Measurements from ENCODE around the gene TRIM45.
"Not testable (repeated sequence)": the region's sequence is repeated elsewhere in the genome, so short reads cannot be mapped to it uniquely, and the experiment has no call there.

The TRIM45 gene, protein sequence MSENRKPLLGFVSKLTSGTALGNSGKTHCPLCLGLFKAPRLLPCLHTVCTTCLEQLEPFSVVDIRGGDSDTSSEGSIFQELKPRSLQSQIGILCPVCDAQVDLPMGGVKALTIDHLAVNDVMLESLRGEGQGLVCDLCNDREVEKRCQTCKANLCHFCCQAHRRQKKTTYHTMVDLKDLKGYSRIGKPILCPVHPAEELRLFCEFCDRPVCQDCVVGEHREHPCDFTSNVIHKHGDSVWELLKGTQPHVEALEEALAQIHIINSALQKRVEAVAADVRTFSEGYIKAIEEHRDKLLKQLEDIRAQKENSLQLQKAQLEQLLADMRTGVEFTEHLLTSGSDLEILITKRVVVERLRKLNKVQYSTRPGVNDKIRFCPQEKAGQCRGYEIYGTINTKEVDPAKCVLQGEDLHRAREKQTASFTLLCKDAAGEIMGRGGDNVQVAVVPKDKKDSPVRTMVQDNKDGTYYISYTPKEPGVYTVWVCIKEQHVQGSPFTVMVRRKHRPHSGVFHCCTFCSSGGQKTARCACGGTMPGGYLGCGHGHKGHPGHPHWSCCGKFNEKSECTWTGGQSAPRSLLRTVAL

DNA sequence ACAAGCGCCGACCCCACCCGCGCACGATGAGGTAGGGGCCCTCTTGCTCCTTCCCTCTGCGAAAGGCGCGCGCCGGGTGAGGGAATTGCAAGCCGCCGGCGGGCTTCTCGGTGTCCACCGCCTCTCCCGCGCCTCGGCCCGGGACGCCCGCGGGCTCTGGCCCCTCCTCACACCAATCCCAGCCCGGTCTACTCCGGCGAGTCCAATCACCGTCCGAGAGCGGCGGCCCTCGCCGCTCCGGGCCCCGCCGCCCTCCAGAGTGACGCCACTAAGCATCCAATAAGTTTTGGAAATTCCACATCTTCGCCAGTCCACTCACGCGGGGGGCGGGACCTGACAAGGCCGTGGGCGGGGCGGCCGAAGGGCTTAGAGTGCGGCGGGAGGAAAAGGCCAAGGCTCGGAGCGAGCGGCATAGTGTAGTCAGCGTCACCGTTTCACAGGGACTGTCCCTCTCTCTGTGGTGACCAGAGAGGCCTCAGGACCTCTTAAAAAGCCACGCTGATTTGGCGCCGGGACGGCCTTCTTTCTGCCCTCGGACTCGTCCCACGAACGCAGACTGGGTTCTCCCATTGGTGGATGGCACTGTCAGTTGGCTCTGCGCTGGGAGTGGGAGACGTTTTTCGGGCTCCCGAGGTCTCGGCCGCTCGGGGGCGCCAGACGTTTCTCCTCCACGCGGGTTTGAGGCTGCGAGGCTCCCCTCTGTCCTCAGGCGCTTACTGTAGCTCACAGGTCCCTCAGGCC is at the start of gene TRIM45:
Gene TRIM45, minus strand, starts transcription at position 161 of the 741 bp plus-strand sequence. CDS start 548 bp downstream, outside the sequence.
- peak within 1 kb of the TSS; percentile 90 to 97 for H3K4me3 ChIP-seq (ENCODE audit: low read length in 2 of 2)
- H3K4me1 ChIP-seq (ENCODE audit: control insufficient read depth in 2 of 2, insufficient read depth in 2 of 2, low read length in 2 of 2) = peaks cover 8 to 14% of the 10 kb centered on the region in 2 donors
- no peaks in the 10 kb centered on the region for H3K36me3 ChIP-seq (ENCODE audit: control insufficient read depth in 2 of 2, insufficient read depth in 2 of 2, low read length in 2 of 2)
- H3K27ac ChIP-seq (ENCODE audit: low read depth in 2 of 2, low read length in 2 of 2) = peak within 1 kb of the TSS; percentile 86 to 87
- peak within 1 kb of the TSS; percentile 78 to 87 for H3K9ac ChIP-seq (ENCODE audit: low read depth in 1 of 2, low read length in 2 of 2)
- no peaks in the 10 kb centered on the region for H3K9me3 ChIP-seq (ENCODE audit: control insufficient read depth in 2 of 2, low read length in 2 of 2)
- peaks cover 3 to 5% of the 10 kb centered on the region in 2 donors for H3K27me3 ChIP-seq (ENCODE audit: control insufficient read depth in 2 of 2, insufficient read depth in 2 of 2, low read length in 2 of 2)

DNA sequence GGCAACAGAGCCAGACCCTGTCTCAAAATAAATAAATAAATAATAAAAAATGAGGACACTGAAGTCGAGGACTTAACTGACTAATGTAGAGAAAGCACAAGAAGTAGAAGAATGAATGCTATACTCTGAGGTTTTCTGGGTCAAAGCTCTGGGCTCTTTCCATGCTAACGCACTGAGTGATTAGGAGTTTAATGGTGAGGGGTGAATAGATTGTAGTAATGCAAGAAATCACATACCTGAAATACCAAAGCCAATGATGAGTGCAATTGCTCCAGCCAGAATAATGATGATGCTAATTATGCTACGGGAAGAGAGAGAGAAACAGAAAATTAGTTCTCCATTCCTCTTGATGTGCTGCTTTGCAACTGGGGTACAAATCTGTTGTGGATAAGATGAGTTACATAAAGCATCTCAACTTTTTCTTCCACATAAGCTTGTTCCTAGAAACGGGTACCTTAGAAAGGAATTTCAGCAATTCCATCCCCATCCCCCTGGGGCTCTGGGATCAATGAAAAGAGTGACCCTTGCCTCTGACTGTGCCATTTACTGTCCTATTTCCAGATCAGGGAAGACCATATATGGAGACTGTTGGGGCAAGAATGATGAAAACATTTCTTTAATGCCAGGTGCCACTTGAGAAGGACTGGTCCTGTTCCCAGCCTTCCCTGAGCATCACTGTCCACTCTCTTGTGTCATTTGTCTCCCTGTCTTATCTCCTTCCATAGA is 48.5 kb upstream of the TRIM45 start:
- Histone ChIP-seq H3K9ac (ENCODE audit: low read depth in 1 of 2, low read length in 2 of 2) (no peak overlapping the region), H3K36me3 (ENCODE audit: control insufficient read depth in 2 of 2, insufficient read depth in 2 of 2, low read length in 2 of 2) (no peaks in the 10 kb centered on the region), H3K27me3 (ENCODE audit: control insufficient read depth in 2 of 2, insufficient read depth in 2 of 2, low read length in 2 of 2) (no peaks in the 10 kb centered on the region), H3K9me3 (ENCODE audit: control insufficient read depth in 2 of 2, low read length in 2 of 2) (no peaks in the 10 kb centered on the region), H3K4me3 (ENCODE audit: low read length in 2 of 2) (no peak overlapping the region), H3K27ac (ENCODE audit: low read depth in 2 of 2, low read length in 2 of 2) (no peak overlapping the region), H3K4me1 (ENCODE audit: control insufficient read depth in 2 of 2, insufficient read depth in 2 of 2, low read length in 2 of 2) (no peaks in the 10 kb centered on the region)

DNA sequence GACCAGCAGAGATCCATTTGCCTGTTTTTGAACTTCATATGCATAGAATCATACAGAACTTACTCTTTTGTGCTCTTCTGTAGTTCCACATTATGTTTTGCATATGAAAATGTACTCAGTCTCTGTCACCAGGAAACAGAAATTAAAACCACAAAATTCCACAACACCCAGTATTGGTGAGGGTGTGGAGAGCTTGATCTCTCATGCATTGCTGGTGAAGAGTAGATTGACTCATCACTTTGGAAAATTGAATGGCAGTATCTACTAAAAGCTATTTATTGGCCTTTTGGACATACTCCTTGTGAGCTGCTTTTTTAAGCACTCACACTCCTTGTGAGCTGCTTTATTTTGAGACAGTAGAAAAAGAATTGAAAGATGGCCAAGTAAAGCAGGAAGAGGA is 45.9 kb upstream of the TRIM45 start:
- no peak overlapping the region for H3K9ac ChIP-seq (ENCODE audit: low read depth in 1 of 2, low read length in 2 of 2)
- no peaks in the 10 kb centered on the region for H3K36me3 ChIP-seq (ENCODE audit: control insufficient read depth in 2 of 2, insufficient read depth in 2 of 2, low read length in 2 of 2)
- H3K27ac ChIP-seq (ENCODE audit: low read depth in 2 of 2, low read length in 2 of 2) = no peak overlapping the region
- H3K4me3 ChIP-seq (ENCODE audit: low read length in 2 of 2) = no peak overlapping the region
- H3K9me3 ChIP-seq (ENCODE audit: control insufficient read depth in 2 of 2, low read length in 2 of 2) = no peaks in the 10 kb centered on the region
- no peaks in the 10 kb centered on the region for H3K4me1 ChIP-seq (ENCODE audit: control insufficient read depth in 2 of 2, insufficient read depth in 2 of 2, low read length in 2 of 2)
- H3K27me3 ChIP-seq (ENCODE audit: control insufficient read depth in 2 of 2, insufficient read depth in 2 of 2, low read length in 2 of 2) = no peaks in the 10 kb centered on the region

DNA sequence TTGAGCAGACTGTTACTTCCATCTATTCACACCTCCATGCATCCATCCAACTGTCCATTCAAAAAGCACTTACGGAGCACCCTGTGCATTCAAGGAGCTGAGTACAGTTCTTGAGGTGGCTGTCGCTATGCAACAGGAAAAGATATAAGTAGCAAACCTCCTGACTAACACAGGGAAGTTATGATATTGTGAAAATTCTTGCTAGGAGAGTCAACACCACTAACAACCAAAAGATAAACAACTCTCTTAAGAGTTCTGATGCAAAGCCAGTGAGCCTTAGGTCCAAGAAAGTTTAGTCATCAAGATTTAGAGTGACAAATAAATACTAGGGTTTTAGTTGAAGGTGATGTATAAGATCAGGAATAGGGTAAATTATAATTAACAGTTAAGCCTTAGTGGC is 44.5 kb upstream of the TRIM45 start:
- no peaks in the 10 kb centered on the region for H3K27me3 ChIP-seq (ENCODE audit: control insufficient read depth in 2 of 2, insufficient read depth in 2 of 2, low read length in 2 of 2)

DNA sequence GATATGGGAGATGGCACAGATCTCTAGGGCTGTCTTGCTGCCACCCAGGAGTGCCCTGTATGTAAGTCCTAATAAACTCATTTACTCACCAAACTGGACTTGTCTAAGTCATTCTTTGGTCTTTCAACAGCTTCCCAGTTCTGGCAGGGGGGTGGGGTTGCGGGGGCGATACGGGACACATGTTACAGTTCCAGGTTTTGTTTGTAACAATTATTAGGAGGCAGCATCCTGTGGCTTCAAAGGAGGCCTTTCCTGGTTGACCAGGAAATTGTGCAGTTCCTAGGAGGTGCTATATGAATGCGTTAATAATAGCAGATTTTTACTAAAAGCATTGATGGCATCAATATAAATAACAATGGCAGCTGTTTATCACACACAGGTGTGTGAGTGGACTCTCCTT is 42.7 kb upstream of the TRIM45 start:
- Histone ChIP-seq H3K27me3 (ENCODE audit: control insufficient read depth in 2 of 2, insufficient read depth in 2 of 2, low read length in 2 of 2) (no peaks in the 10 kb centered on the region), H3K9ac (ENCODE audit: low read depth in 1 of 2, low read length in 2 of 2) (no peak overlapping the region), H3K9me3 (ENCODE audit: control insufficient read depth in 2 of 2, low read length in 2 of 2) (no peaks in the 10 kb centered on the region), H3K36me3 (ENCODE audit: control insufficient read depth in 2 of 2, insufficient read depth in 2 of 2, low read length in 2 of 2) (no peaks in the 10 kb centered on the region), H3K27ac (ENCODE audit: low read depth in 2 of 2, low read length in 2 of 2) (no peak overlapping the region), H3K4me3 (ENCODE audit: low read length in 2 of 2) (no peak overlapping the region), H3K4me1 (ENCODE audit: control insufficient read depth in 2 of 2, insufficient read depth in 2 of 2, low read length in 2 of 2) (no peaks in the 10 kb centered on the region)

More for the DNA sequence above, 44.5 kb upstream of the TRIM45 start:
- H3K36me3 ChIP-seq (ENCODE audit: control insufficient read depth in 2 of 2, insufficient read depth in 2 of 2, low read length in 2 of 2) = no peaks in the 10 kb centered on the region
- no peaks in the 10 kb centered on the region for H3K9me3 ChIP-seq (ENCODE audit: control insufficient read depth in 2 of 2, low read length in 2 of 2)
- no peak overlapping the region for H3K9ac ChIP-seq (ENCODE audit: low read depth in 1 of 2, low read length in 2 of 2)
- no peaks in the 10 kb centered on the region for H3K4me1 ChIP-seq (ENCODE audit: control insufficient read depth in 2 of 2, insufficient read depth in 2 of 2, low read length in 2 of 2)
- H3K4me3 ChIP-seq (ENCODE audit: low read length in 2 of 2) = no peak overlapping the region
- no peak overlapping the region for H3K27ac ChIP-seq (ENCODE audit: low read depth in 2 of 2, low read length in 2 of 2)

DNA sequence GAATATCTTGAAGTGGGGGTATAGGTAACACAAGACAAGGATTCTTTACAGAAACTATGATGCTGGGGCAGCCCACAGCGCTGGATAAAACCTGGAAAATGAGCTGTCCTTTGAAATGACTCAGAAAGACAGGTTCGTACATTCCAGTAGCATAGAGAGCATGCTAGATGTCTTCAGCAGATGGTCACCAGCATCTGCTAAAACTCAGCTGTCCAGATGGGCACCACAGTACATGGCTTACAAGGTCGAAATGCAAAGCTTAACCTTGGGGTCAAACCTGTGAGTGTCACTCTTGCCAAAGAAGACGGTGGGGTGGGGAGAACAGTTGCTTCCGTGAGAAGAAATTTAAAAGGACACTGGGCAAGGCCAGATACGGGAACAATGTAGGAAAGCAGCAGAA is 41.3 kb upstream of the TRIM45 start:
- Histone ChIP-seq H3K9ac (ENCODE audit: low read depth in 1 of 2, low read length in 2 of 2) (no peak overlapping the region), H3K27ac (ENCODE audit: low read depth in 2 of 2, low read length in 2 of 2) (no peak overlapping the region), H3K27me3 (ENCODE audit: control insufficient read depth in 2 of 2, insufficient read depth in 2 of 2, low read length in 2 of 2) (no peaks in the 10 kb centered on the region), H3K9me3 (ENCODE audit: control insufficient read depth in 2 of 2, low read length in 2 of 2) (no peaks in the 10 kb centered on the region), H3K4me1 (ENCODE audit: control insufficient read depth in 2 of 2, insufficient read depth in 2 of 2, low read length in 2 of 2) (no peaks in the 10 kb centered on the region), H3K36me3 (ENCODE audit: control insufficient read depth in 2 of 2, insufficient read depth in 2 of 2, low read length in 2 of 2) (no peaks in the 10 kb centered on the region), H3K4me3 (ENCODE audit: low read length in 2 of 2) (no peak overlapping the region)

DNA sequence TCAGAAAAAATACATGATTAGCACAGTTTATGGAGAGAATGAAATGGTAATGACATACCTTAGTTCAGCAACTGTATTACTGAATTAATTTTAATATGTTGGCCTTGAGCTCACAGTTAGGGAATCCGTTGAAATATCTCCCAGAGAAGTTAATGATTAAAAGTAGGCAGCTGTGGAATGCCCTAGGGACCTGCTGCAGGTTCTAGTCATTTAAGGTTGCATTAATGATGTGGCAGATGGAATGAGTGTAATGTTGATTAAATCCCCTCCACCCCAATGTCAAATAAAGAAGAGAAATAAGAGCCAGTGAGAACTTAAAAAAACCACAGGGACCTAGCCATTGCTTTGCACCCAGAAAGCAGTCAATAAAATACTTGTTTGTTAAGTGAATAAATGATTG is 40.3 kb upstream of the TRIM45 start:
- H3K4me3 ChIP-seq (ENCODE audit: low read length in 2 of 2) = no peak overlapping the region
- no peak overlapping the region for H3K9ac ChIP-seq (ENCODE audit: low read depth in 1 of 2, low read length in 2 of 2)
- no peaks in the 10 kb centered on the region for H3K27me3 ChIP-seq (ENCODE audit: control insufficient read depth in 2 of 2, insufficient read depth in 2 of 2, low read length in 2 of 2)
- no peaks in the 10 kb centered on the region for H3K4me1 ChIP-seq (ENCODE audit: control insufficient read depth in 2 of 2, insufficient read depth in 2 of 2, low read length in 2 of 2)
- H3K36me3 ChIP-seq (ENCODE audit: control insufficient read depth in 2 of 2, insufficient read depth in 2 of 2, low read length in 2 of 2) = no peaks in the 10 kb centered on the region
- no peak overlapping the region for H3K27ac ChIP-seq (ENCODE audit: low read depth in 2 of 2, low read length in 2 of 2)
- no peaks in the 10 kb centered on the region for H3K9me3 ChIP-seq (ENCODE audit: control insufficient read depth in 2 of 2, low read length in 2 of 2)

DNA sequence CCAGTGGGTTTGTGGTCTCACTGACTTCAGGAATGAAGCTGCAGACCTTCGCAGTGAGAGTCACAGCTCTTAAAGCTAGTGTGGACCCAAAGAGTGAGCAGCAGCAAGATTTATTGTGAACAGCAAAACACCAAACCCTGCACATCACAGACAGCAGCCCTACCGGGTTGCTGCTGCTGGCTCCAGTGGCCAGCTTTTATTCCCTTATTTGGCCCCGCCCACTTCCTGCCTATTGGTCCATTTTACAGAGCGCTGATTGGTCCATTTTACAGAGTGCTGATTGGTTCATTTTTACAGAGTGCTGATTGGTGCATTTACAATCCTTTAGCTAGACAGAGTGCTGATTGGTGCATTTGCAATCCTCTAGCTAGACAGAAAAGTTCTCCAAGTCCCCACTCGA is 29.8 kb upstream of the TRIM45 start:
- not testable (repeated sequence) for H3K4me1 ChIP-seq (ENCODE audit: control insufficient read depth in 2 of 2, insufficient read depth in 2 of 2, low read length in 2 of 2); H3K36me3 ChIP-seq (ENCODE audit: control insufficient read depth in 2 of 2, insufficient read depth in 2 of 2, low read length in 2 of 2); H3K4me3 ChIP-seq (ENCODE audit: low read length in 2 of 2); H3K9ac ChIP-seq (ENCODE audit: low read depth in 1 of 2, low read length in 2 of 2); H3K27me3 ChIP-seq (ENCODE audit: control insufficient read depth in 2 of 2, insufficient read depth in 2 of 2, low read length in 2 of 2); H3K27ac ChIP-seq (ENCODE audit: low read depth in 2 of 2, low read length in 2 of 2); H3K9me3 ChIP-seq (ENCODE audit: control insufficient read depth in 2 of 2, low read length in 2 of 2)

DNA sequence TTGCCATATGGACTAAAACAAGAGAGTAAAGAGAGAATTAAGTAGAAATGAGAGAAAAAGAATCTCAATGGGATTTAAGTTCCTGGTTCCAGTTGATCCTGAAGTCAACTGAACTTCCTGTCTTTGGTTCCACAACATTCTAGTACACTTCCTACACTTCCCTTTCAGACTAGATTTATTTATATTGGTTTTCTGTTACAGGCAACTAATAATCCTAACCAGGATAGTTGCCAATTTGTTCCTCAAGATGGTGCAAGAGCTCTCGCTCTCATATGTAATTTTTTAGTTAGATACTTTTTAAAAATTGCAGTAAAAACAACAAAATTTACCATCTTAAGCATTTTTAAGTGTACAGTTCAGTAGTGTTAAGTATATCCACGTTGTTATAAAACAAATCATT is 28.8 kb upstream of the TRIM45 start:
- no peaks in the 10 kb centered on the region for H3K9me3 ChIP-seq (ENCODE audit: control insufficient read depth in 2 of 2, low read length in 2 of 2)
- no peak overlapping the region for H3K4me3 ChIP-seq (ENCODE audit: low read length in 2 of 2)
- no peak overlapping the region for H3K9ac ChIP-seq (ENCODE audit: low read depth in 1 of 2, low read length in 2 of 2)
- no peak overlapping the region for H3K27ac ChIP-seq (ENCODE audit: low read depth in 2 of 2, low read length in 2 of 2)
- H3K36me3 ChIP-seq (ENCODE audit: control insufficient read depth in 2 of 2, insufficient read depth in 2 of 2, low read length in 2 of 2) = no peaks in the 10 kb centered on the region
- no peaks in the 10 kb centered on the region for H3K27me3 ChIP-seq (ENCODE audit: control insufficient read depth in 2 of 2, insufficient read depth in 2 of 2, low read length in 2 of 2)
- H3K4me1 ChIP-seq (ENCODE audit: control insufficient read depth in 2 of 2, insufficient read depth in 2 of 2, low read length in 2 of 2) = no peaks in the 10 kb centered on the region
